HG02610 (cell line): ENCODE measurements around the gene UTP11.

ENCODE experiments used
- ATAC-seq: cut with Tn5 transposase; IDR thresholded peaks from one replicate; pipeline ENCODE4 v1.9.1; 2021; ENCODE audit warnings: mild to moderate bottlenecking, moderate library complexity; ENCODE audit not compliant: unreplicated experiment

Gene UTP11

GRCh38 chr1:38068220-38068979 lies 55.9 kb downstream of the UTP11 start:
- no peak for ATAC-seq

- no peak for ATAC-seq
Observed at GRCh38 chr1:38068980-38069340, 56.4 kb downstream of the UTP11 start.

GRCh38 chr1:38071312-38072256 lies 59.0 kb downstream of the UTP11 start:
- ATAC-seq: no peak

- no peak for ATAC-seq
Observed at GRCh38 chr1:38072858-38073257, 60.3 kb downstream of the UTP11 start.

GRCh38 chr1:38073534-38074301 lies 61.2 kb downstream of the UTP11 start:
- no peak for ATAC-seq

GRCh38 chr1:38074302-38074677 lies 61.8 kb downstream of the UTP11 start:
- ATAC-seq: no peak
